NCI-H774 (cell line): ENCODE measurements around the gene USP17L5.
"Not testable (repeated sequence)": the region's sequence is repeated elsewhere in the genome, so short reads cannot be mapped to it uniquely, and the experiment has no call there.

ENCODE experiments used
- DNase-seq: peaks from one replicate; lab custom pipeline; 2025; lab: John Stamatoyannopoulos, UW

The USP17L5 gene, protein sequence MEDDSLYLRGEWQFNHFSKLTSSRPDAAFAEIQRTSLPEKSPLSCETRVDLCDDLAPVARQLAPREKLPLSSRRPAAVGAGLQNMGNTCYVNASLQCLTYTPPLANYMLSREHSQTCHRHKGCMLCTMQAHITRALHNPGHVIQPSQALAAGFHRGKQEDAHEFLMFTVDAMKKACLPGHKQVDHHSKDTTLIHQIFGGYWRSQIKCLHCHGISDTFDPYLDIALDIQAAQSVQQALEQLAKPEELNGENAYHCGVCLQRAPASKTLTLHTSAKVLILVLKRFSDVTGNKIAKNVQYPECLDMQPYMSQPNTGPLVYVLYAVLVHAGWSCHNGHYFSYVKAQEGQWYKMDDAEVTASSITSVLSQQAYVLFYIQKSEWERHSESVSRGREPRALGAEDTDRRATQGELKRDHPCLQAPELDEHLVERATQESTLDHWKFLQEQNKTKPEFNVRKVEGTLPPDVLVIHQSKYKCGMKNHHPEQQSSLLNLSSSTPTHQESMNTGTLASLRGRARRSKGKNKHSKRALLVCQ

DNA sequence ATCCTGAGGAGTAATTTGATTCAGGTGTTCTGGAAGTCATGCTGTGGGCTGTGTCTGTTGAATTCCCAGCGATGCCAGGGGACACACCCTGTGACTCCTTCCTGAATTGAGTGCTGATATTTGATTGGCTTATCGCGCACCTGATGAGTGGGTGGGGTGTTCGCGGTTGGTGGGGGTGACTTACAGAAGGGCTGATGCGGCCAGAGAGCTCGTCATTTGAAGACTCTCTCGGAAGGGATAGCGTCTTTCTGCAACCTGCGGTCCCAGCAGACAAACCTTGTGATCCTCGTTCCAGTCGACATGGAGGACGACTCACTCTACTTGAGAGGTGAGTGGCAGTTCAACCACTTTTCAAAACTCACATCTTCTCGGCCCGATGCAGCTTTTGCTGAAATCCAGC is at the start of gene USP17L5:
Gene USP17L5 (plus strand): TSS at position 301 of the 400 bp plus-strand sequence. CDS start 0 bp downstream, at position 301.
- not testable (repeated sequence) for DNase-seq

DNA sequence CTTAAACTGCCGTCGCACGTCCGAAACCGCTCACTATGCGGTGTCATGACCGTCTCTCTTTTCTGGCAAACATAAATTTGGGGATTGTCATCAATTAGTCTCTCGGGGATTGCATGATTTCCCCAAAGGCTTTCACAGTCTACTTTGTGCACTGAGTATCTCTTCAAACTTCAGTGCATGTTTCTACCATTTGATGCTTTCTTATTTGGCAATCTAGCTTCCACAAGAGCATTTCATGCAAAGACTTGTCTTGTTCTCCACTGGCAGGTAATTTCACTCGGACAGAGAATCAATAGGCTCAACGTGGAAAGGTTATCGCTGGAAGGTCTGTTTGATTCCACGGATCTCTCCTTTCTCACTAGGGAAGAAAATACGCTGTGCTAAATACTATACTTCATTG is 15.0 kb upstream of the USP17L5 start:
- DNase-seq: not testable (repeated sequence)

DNA sequence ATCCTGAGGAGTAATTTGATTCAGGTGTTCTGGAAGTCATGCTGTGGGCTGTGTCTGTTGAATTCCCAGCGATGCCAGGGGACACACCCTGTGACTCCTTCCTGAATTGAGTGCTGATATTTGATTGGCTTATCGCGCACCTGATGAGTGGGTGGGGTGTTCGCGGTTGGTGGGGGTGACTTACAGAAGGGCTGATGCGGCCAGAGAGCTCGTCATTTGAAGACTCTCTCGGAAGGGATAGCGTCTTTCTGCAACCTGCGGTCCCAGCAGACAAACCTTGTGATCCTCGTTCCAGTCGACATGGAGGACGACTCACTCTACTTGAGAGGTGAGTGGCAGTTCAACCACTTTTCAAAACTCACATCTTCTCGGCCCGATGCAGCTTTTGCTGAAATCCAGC is 14.3 kb upstream of the USP17L5 start, which contains the start of gene USP17L24:
Gene USP17L24 (plus strand): TSS at position 301 of the 400 bp plus-strand sequence. CDS start 0 bp downstream, at position 301.
- DNase-seq: not testable (repeated sequence)

DNA sequence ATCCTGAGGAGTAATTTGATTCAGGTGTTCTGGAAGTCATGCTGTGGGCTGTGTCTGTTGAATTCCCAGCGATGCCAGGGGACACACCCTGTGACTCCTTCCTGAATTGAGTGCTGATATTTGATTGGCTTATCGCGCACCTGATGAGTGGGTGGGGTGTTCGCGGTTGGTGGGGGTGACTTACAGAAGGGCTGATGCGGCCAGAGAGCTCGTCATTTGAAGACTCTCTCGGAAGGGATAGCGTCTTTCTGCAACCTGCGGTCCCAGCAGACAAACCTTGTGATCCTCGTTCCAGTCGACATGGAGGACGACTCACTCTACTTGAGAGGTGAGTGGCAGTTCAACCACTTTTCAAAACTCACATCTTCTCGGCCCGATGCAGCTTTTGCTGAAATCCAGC is 9.6 kb upstream of the USP17L5 start, which contains the start of gene USP17L25:
Gene USP17L25 (plus strand): TSS at position 301 of the 400 bp plus-strand sequence. CDS start 0 bp downstream, at position 301.
- DNase-seq: not testable (repeated sequence)

DNA sequence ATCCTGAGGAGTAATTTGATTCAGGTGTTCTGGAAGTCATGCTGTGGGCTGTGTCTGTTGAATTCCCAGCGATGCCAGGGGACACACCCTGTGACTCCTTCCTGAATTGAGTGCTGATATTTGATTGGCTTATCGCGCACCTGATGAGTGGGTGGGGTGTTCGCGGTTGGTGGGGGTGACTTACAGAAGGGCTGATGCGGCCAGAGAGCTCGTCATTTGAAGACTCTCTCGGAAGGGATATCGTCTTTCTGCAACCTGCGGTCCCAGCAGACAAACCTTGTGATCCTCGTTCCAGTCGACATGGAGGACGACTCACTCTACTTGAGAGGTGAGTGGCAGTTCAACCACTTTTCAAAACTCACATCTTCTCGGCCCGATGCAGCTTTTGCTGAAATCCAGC is 4.8 kb upstream of the USP17L5 start, which contains the start of gene USP17L26:
Gene USP17L26 (plus strand): TSS at position 301 of the 400 bp plus-strand sequence. CDS start 0 bp downstream, at position 301.
- not testable (repeated sequence) for DNase-seq

DNA sequence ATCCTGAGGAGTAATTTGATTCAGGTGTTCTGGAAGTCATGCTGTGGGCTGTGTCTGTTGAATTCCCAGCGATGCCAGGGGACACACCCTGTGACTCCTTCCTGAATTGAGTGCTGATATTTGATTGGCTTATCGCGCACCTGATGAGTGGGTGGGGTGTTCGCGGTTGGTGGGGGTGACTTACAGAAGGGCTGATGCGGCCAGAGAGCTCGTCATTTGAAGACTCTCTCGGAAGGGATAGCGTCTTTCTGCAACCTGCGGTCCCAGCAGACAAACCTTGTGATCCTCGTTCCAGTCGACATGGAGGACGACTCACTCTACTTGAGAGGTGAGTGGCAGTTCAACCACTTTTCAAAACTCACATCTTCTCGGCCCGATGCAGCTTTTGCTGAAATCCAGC is 4.6 kb downstream of the USP17L5 start, which contains the start of gene USP17L27:
Gene USP17L27 (plus strand): TSS at position 301 of the 400 bp plus-strand sequence. CDS start 0 bp downstream, at position 301.
- not testable (repeated sequence) for DNase-seq

DNA sequence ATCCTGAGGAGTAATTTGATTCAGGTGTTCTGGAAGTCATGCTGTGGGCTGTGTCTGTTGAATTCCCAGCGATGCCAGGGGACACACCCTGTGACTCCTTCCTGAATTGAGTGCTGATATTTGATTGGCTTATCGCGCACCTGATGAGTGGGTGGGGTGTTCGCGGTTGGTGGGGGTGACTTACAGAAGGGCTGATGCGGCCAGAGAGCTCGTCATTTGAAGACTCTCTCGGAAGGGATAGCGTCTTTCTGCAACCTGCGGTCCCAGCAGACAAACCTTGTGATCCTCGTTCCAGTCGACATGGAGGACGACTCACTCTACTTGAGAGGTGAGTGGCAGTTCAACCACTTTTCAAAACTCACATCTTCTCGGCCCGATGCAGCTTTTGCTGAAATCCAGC is 9.4 kb downstream of the USP17L5 start, which contains the start of gene USP17L28:
Gene USP17L28 (plus strand): TSS at position 301 of the 400 bp plus-strand sequence. CDS start 0 bp downstream, at position 301.
- not testable (repeated sequence) for DNase-seq

DNA sequence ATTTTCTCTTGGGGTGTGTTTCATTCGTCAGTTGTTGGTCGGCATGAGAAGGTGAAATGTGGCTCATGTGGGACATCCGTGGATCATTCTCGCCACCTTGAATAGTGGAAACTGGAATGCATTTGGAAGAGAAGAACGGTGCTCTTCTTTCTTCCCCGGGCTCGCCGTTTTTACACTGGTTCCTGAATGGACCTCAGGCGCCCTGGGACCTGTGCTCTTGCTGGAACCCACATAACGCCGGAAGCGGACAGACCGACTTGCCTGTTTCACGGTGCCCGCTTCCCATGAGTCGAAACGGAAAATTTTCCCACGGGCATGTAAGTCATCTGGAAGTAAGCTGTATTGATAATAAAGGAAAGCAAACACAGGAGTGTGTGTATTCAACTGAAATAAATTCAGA is 11.7 kb downstream of the USP17L5 start:
- DNase-seq: not testable (repeated sequence)

DNA sequence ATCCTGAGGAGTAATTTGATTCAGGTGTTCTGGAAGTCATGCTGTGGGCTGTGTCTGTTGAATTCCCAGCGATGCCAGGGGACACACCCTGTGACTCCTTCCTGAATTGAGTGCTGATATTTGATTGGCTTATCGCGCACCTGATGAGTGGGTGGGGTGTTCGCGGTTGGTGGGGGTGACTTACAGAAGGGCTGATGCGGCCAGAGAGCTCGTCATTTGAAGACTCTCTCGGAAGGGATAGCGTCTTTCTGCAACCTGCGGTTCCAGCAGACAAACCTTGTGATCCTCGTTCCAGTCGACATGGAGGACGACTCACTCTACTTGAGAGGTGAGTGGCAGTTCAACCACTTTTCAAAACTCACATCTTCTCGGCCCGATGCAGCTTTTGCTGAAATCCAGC is 14.1 kb downstream of the USP17L5 start, which contains the start of gene USP17L29:
Gene USP17L29 (plus strand): TSS at position 301 of the 400 bp plus-strand sequence. CDS start 0 bp downstream, at position 301.
- DNase-seq: not testable (repeated sequence)

DNA sequence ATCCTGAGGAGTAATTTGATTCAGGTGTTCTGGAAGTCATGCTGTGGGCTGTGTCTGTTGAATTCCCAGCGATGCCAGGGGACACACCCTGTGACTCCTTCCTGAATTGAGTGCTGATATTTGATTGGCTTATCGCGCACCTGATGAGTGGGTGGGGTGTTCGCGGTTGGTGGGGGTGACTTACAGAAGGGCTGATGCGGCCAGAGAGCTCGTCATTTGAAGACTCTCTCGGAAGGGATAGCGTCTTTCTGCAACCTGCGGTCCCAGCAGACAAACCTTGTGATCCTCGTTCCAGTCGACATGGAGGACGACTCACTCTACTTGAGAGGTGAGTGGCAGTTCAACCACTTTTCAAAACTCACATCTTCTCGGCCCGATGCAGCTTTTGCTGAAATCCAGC is 23.6 kb downstream of the USP17L5 start, which contains the start of gene USP17L30:
Gene USP17L30 (plus strand): TSS at position 301 of the 400 bp plus-strand sequence. CDS start 0 bp downstream, at position 301.
- DNase-seq: not testable (repeated sequence)

DNA sequence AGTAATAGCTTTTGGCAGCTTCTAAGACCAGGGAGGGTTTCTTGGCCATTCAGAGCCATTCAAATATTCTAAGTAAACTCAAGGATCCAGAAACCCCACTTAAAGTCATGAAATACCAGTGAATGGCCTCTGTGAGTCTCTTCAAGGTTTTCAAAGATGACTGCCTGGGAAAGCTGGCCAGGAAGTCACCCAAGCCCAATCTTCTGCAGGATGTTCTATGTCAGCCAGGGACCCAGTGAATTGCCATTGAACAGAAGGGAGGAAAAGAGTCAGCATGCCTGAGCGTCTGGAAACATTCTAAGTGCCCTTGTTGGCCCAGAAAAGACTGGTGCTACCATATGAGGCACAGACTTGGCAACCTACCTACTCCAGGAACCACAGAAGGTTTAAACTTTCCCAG is 40.7 kb downstream of the USP17L5 start:
- not testable (repeated sequence) for DNase-seq

DNA sequence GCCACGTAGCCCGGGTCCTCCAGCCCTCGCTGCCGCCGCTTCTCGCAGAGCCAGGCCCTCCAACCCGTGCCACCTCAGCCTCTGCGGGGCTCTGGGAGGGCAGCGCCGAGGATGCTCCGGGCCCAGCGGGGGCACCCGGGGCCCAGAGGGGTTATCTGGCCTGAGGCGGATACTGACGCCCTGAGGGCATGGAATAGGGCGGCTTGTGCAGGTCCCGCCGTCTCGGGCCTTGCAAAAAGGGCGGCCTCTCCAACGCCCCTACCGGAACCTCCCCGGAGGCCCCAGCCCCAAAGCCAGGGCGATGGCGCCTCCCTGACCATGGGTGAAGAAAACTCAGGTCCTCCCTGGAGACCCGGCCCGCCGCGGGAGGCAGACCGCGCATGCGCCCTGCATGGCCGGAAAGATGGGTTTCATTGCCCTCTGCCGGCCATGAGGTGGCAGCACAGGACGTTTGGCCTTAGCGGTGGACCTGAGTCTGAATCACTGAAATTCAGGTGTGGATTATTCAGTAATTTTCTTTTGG is 41.9 kb downstream of the USP17L5 start:
- DNase-seq: not testable (repeated sequence)

DNA sequence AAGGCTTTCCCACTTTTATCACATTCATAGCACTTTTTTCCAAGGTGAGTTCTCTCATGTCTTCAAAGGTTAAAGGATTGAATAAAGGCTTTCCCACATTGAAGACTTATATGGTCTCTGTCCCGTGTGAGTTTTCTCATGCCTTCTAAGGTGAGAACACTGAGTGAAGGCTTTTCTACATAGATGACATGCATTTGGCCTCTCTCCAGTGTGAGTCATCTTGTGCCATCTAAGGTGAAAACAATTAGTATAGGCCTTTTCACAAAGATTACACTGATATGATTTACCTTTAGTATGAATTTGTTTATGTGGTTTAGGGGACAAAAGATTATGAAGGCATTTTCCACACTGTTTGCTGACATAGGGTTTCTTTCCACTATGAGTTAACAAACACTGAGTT is 44.9 kb downstream of the USP17L5 start:
- DNase-seq: no peak

DNA sequence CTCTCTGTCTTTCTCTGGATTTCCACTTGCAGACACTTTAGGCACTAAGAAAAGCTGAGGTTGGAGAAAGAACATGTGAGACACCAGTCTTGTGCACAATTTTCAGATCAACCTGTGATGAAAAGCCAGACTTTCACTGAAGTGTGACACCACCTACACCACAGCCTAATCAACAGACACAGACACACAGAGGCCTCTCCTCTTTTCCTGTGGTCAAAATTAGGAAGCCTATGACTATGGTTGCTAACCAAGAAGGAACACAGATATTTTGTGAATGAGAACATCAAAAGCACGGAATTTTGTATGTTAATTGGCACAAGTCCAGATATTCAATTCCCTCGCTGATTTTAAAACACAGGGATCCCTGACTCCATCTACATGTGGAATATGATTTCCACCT is 49.8 kb downstream of the USP17L5 start:
- DNase-seq: not testable (repeated sequence)
